HG02798 (cell line): ENCODE measurements around the gene WDR36.

ENCODE experiments used
- ATAC-seq: cut with Tn5 transposase; IDR thresholded peaks from one replicate; pipeline ENCODE4 v1.9.1; 2021; ENCODE audit warnings: mild to moderate bottlenecking; ENCODE audit not compliant: unreplicated experiment, poor library complexity

The WDR36 gene

GRCh38 chr5:111099058-111099778 lies 7.1 kb downstream of the WDR36 start:
- ATAC-seq, result no peak

GRCh38 chr5:111106320-111106948 lies 14.3 kb downstream of the WDR36 start:
- no peak for ATAC-seq

- ATAC-seq, result no peak
Observed at GRCh38 chr5:111107371-111107770, 15.2 kb downstream of the WDR36 start.

GRCh38 chr5:111111956-111112355 lies 19.8 kb downstream of the WDR36 start:
- ATAC-seq, result no peak

- no peak for ATAC-seq
Observed at GRCh38 chr5:111113678-111114077, 21.5 kb downstream of the WDR36 start.

GRCh38 chr5:111115229-111115628 lies 23.1 kb downstream of the WDR36 start:
- ATAC-seq, result no peak

- no peak for ATAC-seq
Observed at GRCh38 chr5:111116550-111116949, 24.4 kb downstream of the WDR36 start.

- no peak for ATAC-seq
Observed at GRCh38 chr5:111117136-111117535, 25.0 kb downstream of the WDR36 start.

GRCh38 chr5:111119221-111119620 lies 27.1 kb downstream of the WDR36 start:
- ATAC-seq, result no peak

GRCh38 chr5:111119856-111120255 lies 27.7 kb downstream of the WDR36 start:
- ATAC-seq, result no peak

- ATAC-seq, result no peak
Observed at GRCh38 chr5:111120911-111121310, 28.8 kb downstream of the WDR36 start.

GRCh38 chr5:111121926-111122325 lies 29.8 kb downstream of the WDR36 start:
- ATAC-seq, result no peak

GRCh38 chr5:111122398-111122797 lies 30.2 kb downstream of the WDR36 start:
- ATAC-seq, result no peak

GRCh38 chr5:111124793-111125192 lies 32.6 kb downstream of the WDR36 start:
- no peak for ATAC-seq

- ATAC-seq, result no peak
Observed at GRCh38 chr5:111126896-111127295, 34.7 kb downstream of the WDR36 start.

- ATAC-seq, result no peak
Observed at GRCh38 chr5:111127453-111128195, 35.5 kb downstream of the WDR36 start.

GRCh38 chr5:111129938-111130337 lies 37.8 kb downstream of the WDR36 start:
- ATAC-seq, result no peak

- ATAC-seq, result no peak
Observed at GRCh38 chr5:111131356-111131755, 39.2 kb downstream of the WDR36 start.

GRCh38 chr5:111132076-111132475 lies 39.9 kb downstream of the WDR36 start:
- ATAC-seq, result no peak

GRCh38 chr5:111132731-111133435 lies 40.7 kb downstream of the WDR36 start:
- no peak for ATAC-seq

- no peak for ATAC-seq
Observed at GRCh38 chr5:111133436-111133751, 41.2 kb downstream of the WDR36 start.
